Testis (tissue), 2 donors: ENCODE data around the gene MLF2.

ENCODE experiments used
- POLR2A ChIP-seq: fragments of 450-650 bp; IDR thresholded peaks from one replicate; pipeline ENCODE4 v1.6.1; 2017; ENCODE audit warnings: antibody characterized with exemption, mild to moderate bottlenecking, moderate library complexity
- TF ChIP-seq, protein P1 (sequence below), 3 experiments: fragments of 450-650 bp in 2 of 3; fragments of 200-600 bp in 1 of 3; sonication (generic) in 1 of 3; IDR thresholded peaks; one replicate each; pipeline ENCODE4 v1.5.1; 2016 to 2019; ENCODE audit warnings: antibody characterized with exemption in 3 of 3, mild to moderate bottlenecking in 2 of 3, moderate library complexity in 1 of 3

GRCh38 chr12:6751767-6752166, 1.2 kb downstream of the MLF2 start:
- TF ChIP-seq, protein P1, sequence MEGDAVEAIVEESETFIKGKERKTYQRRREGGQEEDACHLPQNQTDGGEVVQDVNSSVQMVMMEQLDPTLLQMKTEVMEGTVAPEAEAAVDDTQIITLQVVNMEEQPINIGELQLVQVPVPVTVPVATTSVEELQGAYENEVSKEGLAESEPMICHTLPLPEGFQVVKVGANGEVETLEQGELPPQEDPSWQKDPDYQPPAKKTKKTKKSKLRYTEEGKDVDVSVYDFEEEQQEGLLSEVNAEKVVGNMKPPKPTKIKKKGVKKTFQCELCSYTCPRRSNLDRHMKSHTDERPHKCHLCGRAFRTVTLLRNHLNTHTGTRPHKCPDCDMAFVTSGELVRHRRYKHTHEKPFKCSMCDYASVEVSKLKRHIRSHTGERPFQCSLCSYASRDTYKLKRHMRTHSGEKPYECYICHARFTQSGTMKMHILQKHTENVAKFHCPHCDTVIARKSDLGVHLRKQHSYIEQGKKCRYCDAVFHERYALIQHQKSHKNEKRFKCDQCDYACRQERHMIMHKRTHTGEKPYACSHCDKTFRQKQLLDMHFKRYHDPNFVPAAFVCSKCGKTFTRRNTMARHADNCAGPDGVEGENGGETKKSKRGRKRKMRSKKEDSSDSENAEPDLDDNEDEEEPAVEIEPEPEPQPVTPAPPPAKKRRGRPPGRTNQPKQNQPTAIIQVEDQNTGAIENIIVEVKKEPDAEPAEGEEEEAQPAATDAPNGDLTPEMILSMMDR (IDR thresholded peaks at IDR 0.05): no peak
- no peak for TF ChIP-seq POLR2A
